ENCODE results near the gene NDUFB10.

- TF ChIP-seq GATA3 (IDR thresholded peaks at IDR 0.05; ENCODE audit: low read depth, low read length) (no peak), GATA2 (IDR thresholded peaks at IDR 0.05; ENCODE audit: low read depth, low read length) (no peak)
Observed at GRCh38 chr16:2003827-2004641, 44.7 kb downstream of the NDUFB10 start.
